ENCODE results near the gene SEZ6.

SEZ6 gene

DNA sequence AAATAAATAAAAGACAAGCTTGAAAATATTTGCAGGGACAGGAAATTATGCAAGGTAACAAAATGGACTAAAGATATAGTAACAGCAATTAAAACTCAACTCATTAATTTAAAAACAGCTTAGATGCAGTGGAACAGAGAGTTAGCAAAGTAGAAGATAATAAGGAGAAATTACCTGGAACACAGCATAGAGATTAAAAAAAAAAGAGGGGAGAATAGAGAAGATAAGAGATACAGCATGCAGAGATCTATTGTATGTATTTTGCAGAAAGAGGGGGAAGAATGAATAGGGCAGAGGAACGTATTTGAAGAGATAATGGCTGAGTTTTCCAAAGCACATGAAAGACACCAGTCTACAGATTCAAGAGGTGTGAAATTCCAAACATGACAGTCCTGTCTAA lies 28.7 kb upstream of the SEZ6 start:
- Histone ChIP-seq H3K27me3 (ENCODE audit: control insufficient read depth, insufficient read depth, low read length) (no peaks in the 10 kb centered on the region), H3K4me1 (ENCODE audit: control insufficient read depth, insufficient read depth, low read length) (peaks cover 61% of the 10 kb centered on the region), H3K36me3 (ENCODE audit: control insufficient read depth, insufficient read depth, low read length) (no peaks in the 10 kb centered on the region), H3K9ac (ENCODE audit: low read depth, low read length) (no peak overlapping the region), H3K27ac (ENCODE audit: low read depth, low read length) (no peak overlapping the region), H3K4me3 (ENCODE audit: low read depth, low read length) (no peak overlapping the region), H3K9me3 (ENCODE audit: control insufficient read depth, insufficient read depth, low read length) (peaks cover 13% of the 10 kb centered on the region; the same call in 1 of the 2 replicates)

DNA sequence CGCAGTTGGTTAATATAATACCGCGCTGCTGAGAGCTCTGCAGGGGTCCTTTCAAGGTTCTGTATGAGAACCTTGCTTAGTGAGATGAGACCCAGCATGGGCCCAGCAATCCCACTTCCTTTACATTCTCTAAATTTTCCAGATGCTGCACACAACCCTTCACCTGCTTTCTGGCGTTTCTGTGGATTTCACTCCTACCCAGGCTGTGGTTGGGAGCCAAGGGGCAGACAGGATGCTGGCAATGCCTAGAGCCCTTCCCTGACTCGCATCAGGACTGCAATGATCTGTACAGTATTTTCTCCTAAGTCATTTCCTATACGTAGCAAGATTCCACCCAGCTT lies 27.0 kb upstream of the SEZ6 start:
- 0 out of 2 replicates have a peak overlapping the region, but pooled peaks have one; percentile 12 for H3K4me3 ChIP-seq (ENCODE audit: low read depth, low read length)

GRCh38 chr17:29032013-29032856 lies 26.4 kb upstream of the SEZ6 start:
- peaks cover 13% of the 10 kb centered on the region; the same call in 1 of the 2 replicates for H3K9me3 ChIP-seq (ENCODE audit: control insufficient read depth, insufficient read depth, low read length)
- H3K9ac ChIP-seq (ENCODE audit: low read depth, low read length): peak overlapping the region; percentile 19
- no peaks in the 10 kb centered on the region for H3K36me3 ChIP-seq (ENCODE audit: control insufficient read depth, insufficient read depth, low read length)
- H3K27ac ChIP-seq (ENCODE audit: low read depth, low read length): peak overlapping the region; percentile 94
- peak overlapping the region; percentile 12 for H3K4me3 ChIP-seq (ENCODE audit: low read depth, low read length)
- H3K27me3 ChIP-seq (ENCODE audit: control insufficient read depth, insufficient read depth, low read length): 0 out of 2 replicates have a peak, but pooled peaks cover 6% of the 10 kb centered on the region
- peaks cover 50% of the 10 kb centered on the region for H3K4me1 ChIP-seq (ENCODE audit: control insufficient read depth, insufficient read depth, low read length)

More for the DNA sequence above, 27.0 kb upstream of the SEZ6 start:
- peak overlapping the region; percentile 10; the same call in 1 of the 2 replicates for H3K9ac ChIP-seq (ENCODE audit: low read depth, low read length)
- H3K4me1 ChIP-seq (ENCODE audit: control insufficient read depth, insufficient read depth, low read length): peaks cover 50% of the 10 kb centered on the region
- H3K36me3 ChIP-seq (ENCODE audit: control insufficient read depth, insufficient read depth, low read length): no peaks in the 10 kb centered on the region
- peak overlapping the region; percentile 94 for H3K27ac ChIP-seq (ENCODE audit: low read depth, low read length)
- H3K9me3 ChIP-seq (ENCODE audit: control insufficient read depth, insufficient read depth, low read length): peaks cover 13% of the 10 kb centered on the region; the same call in 1 of the 2 replicates
- H3K27me3 ChIP-seq (ENCODE audit: control insufficient read depth, insufficient read depth, low read length): 0 out of 2 replicates have a peak, but pooled peaks cover under 1% of the 10 kb centered on the region

DNA sequence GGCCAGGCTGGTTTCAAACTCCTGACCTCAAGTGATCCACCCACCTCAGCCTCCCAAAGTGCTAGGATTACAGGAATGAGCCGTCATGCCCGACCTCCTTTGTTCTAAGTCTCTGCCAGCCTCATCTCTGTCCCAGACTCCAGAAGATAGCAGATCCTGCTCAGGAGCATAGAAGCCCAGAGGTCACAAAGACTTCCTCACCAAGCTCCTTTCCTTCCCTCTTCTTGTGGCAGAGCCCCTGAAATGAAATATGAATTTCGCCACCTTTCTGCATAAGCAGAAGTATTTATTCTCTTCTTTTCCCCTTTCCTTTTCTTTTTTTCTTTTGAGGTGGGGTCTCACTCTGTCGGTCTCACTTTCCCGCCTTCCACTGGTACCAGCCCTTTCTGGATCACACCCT lies 25.7 kb upstream of the SEZ6 start:
- Histone ChIP-seq H3K27me3 (ENCODE audit: control insufficient read depth, insufficient read depth, low read length) (0 out of 2 replicates have a peak, but pooled peaks cover 6% of the 10 kb centered on the region), H3K9me3 (ENCODE audit: control insufficient read depth, insufficient read depth, low read length) (peaks cover 13% of the 10 kb centered on the region; the same call in 1 of the 2 replicates), H3K36me3 (ENCODE audit: control insufficient read depth, insufficient read depth, low read length) (no peaks in the 10 kb centered on the region), H3K4me3 (ENCODE audit: low read depth, low read length) (no peak overlapping the region), H3K27ac (ENCODE audit: low read depth, low read length) (peak overlapping the region; percentile 94), H3K4me1 (ENCODE audit: control insufficient read depth, insufficient read depth, low read length) (peaks cover 46% of the 10 kb centered on the region), H3K9ac (ENCODE audit: low read depth, low read length) (peak overlapping the region; percentile 19; the same call in 1 of the 2 replicates)

DNA sequence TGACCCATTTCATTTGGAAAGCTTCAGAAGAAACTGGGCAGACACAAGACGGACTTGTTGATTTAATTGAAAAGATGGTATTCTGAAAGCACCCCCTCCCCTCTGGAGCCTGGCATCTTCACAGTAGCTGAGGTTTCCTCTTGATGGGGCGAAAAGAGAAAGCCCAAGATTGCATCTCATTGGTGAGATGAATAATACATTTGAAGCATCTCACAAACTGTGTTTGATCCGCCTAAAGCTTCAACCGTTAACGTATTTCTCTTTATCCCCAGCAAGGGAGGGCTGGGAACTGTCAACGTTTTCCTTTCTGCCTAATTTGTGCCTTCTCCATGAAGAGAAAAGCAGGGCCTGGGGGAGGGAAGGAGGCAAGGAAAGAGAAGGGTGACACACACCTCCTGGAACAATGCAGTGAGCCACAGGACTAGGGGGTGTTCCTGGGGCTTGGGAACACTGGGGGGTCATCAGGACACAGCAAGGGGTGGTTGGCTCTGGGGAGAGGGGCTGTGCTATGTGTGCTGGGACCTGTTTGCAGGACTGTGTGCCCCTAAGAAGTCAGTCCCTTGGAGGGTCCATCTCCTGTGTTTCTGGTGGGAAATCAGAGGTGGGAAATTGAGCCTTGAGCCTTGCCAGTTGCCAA lies 18.6 kb upstream of the SEZ6 start:
- Histone ChIP-seq H3K4me1 (ENCODE audit: control insufficient read depth, insufficient read depth, low read length) (peaks cover 25% of the 10 kb centered on the region), H3K9ac (ENCODE audit: low read depth, low read length) (no peak overlapping the region), H3K9me3 (ENCODE audit: control insufficient read depth, insufficient read depth, low read length) (no peaks in the 10 kb centered on the region), H3K36me3 (ENCODE audit: control insufficient read depth, insufficient read depth, low read length) (no peaks in the 10 kb centered on the region), H3K27ac (ENCODE audit: low read depth, low read length) (no peak overlapping the region), H3K27me3 (ENCODE audit: control insufficient read depth, insufficient read depth, low read length) (peaks cover 20% of the 10 kb centered on the region; the same call in 1 of the 2 replicates), H3K4me3 (ENCODE audit: low read depth, low read length) (no peak overlapping the region)

DNA sequence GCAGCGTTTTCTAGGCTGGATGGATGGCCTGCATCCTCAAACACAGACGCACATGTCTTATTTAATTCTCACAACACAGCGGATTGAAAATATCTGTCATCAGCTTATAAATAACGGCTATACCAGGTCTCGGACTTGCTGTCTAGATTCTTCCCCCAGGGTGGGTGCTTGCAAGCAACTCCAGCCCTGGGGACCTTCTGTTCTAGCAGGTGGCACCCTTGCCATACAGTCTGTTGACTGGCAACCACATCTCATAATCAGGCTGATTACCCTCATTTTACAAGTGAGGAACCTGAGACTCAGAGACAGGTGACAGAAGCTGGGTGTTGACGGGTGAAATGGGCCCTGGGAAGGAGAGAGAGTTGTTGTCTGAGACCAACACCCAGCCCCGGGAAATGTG lies 16.2 kb upstream of the SEZ6 start:
- no peak overlapping the region for H3K9ac ChIP-seq (ENCODE audit: low read depth, low read length)
- no peak overlapping the region for H3K27ac ChIP-seq (ENCODE audit: low read depth, low read length)
- no peaks in the 10 kb centered on the region for H3K9me3 ChIP-seq (ENCODE audit: control insufficient read depth, insufficient read depth, low read length)
- no peaks in the 10 kb centered on the region for H3K36me3 ChIP-seq (ENCODE audit: control insufficient read depth, insufficient read depth, low read length)
- peaks cover 15% of the 10 kb centered on the region; the same call in 1 of the 2 replicates for H3K27me3 ChIP-seq (ENCODE audit: control insufficient read depth, insufficient read depth, low read length)
- H3K4me3 ChIP-seq (ENCODE audit: low read depth, low read length): no peak overlapping the region
- H3K4me1 ChIP-seq (ENCODE audit: control insufficient read depth, insufficient read depth, low read length): peaks cover 31% of the 10 kb centered on the region

DNA sequence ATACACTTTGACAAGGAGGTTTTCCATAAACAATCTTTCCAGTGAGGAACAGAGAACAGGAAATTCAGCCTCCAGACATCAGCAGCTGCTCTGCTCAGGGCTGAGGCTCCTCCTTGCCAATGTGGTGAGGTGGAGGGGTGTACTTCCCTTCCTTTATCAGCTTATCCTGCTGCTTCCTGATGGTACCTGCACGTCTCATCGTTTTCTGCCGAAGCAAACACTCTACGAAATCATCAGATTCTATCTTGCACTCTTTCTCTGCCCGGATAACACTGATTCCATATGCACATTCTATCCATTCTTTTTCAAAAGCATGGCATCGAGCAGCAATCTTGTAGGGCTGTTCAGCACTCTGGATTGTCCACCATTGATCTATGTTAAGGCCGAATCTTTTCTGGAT lies 15.4 kb upstream of the SEZ6 start:
- Histone ChIP-seq H3K4me3 (ENCODE audit: low read depth, low read length) (no peak overlapping the region), H3K9me3 (ENCODE audit: control insufficient read depth, insufficient read depth, low read length) (no peaks in the 10 kb centered on the region), H3K36me3 (ENCODE audit: control insufficient read depth, insufficient read depth, low read length) (no peaks in the 10 kb centered on the region), H3K9ac (ENCODE audit: low read depth, low read length) (no peak overlapping the region), H3K27me3 (ENCODE audit: control insufficient read depth, insufficient read depth, low read length) (peaks cover 15% of the 10 kb centered on the region; the same call in 1 of the 2 replicates), H3K27ac (ENCODE audit: low read depth, low read length) (no peak overlapping the region), H3K4me1 (ENCODE audit: control insufficient read depth, insufficient read depth, low read length) (peaks cover 40% of the 10 kb centered on the region)

DNA sequence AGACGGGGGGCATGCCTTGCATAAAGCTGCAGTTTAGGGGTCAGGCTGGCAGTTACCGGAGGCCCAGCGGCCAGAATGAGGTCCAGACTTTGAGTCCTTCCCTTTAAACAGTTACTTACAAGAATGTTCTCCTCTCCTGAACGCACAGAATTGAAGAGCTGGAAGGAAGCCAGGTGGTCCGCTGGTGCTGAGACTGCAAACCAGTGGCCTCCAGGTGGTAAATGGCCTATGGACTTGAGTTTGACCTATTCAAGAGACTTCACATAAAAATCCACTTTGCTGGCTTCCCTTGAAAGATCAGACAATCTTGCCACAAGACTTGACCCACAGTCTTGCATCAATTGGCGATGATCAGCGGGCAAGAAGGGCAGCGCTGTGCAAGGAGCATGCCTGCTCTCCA lies 14.7 kb upstream of the SEZ6 start:
- Histone ChIP-seq H3K27ac (ENCODE audit: low read depth, low read length) (no peak overlapping the region), H3K4me1 (ENCODE audit: control insufficient read depth, insufficient read depth, low read length) (peaks cover 41% of the 10 kb centered on the region), H3K4me3 (ENCODE audit: low read depth, low read length) (no peak overlapping the region), H3K9me3 (ENCODE audit: control insufficient read depth, insufficient read depth, low read length) (no peaks in the 10 kb centered on the region), H3K27me3 (ENCODE audit: control insufficient read depth, insufficient read depth, low read length) (peaks cover 15% of the 10 kb centered on the region; the same call in 1 of the 2 replicates), H3K9ac (ENCODE audit: low read depth, low read length) (no peak overlapping the region), H3K36me3 (ENCODE audit: control insufficient read depth, insufficient read depth, low read length) (no peaks in the 10 kb centered on the region)

DNA sequence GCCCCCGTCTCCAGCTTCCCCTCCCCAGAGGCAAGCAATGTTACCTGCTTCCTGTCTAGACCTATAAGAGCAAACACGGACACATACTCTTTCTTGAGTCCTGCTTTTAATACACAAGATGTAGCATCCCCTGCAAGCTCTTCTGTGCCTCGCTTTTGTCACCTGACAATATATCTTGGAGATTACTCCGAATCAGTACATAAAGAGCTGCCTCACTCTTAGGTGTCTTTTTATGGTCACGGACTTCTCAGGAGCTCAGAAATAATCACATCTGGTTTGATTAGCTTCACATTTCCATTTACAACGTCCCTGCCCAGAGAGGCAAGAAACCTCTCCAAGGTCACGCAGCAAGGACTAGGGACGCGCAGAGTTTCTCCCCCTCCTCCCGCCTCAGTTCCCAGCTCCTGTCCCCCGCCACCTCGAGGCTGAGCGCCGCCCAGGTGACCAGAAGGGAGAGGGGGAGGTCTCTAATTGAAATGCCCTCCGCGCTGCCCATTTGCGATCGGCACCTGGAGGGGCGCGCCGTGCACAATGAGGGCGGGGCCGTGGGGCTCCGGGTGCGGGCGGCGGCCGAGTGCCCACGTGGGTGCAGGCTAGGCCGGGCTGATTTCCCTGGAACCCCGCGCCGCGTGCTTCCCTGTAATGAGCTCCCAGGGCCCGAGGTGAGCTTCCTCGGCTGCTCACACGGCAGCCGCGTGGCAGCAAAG lies 13.8 kb upstream of the SEZ6 start:
- Histone ChIP-seq H3K27me3 (ENCODE audit: control insufficient read depth, insufficient read depth, low read length) (peaks cover 15% of the 10 kb centered on the region; the same call in 1 of the 2 replicates), H3K4me3 (ENCODE audit: low read depth, low read length) (peak overlapping the region; percentile 5), H3K4me1 (ENCODE audit: control insufficient read depth, insufficient read depth, low read length) (peaks cover 43% of the 10 kb centered on the region), H3K9ac (ENCODE audit: low read depth, low read length) (no peak overlapping the region), H3K27ac (ENCODE audit: low read depth, low read length) (peak overlapping the region; percentile 72), H3K9me3 (ENCODE audit: control insufficient read depth, insufficient read depth, low read length) (no peaks in the 10 kb centered on the region), H3K36me3 (ENCODE audit: control insufficient read depth, insufficient read depth, low read length) (no peaks in the 10 kb centered on the region)

- Histone ChIP-seq H3K27ac (ENCODE audit: low read depth, low read length) (peak overlapping the region; percentile 72), H3K9me3 (ENCODE audit: control insufficient read depth, insufficient read depth, low read length) (no peaks in the 10 kb centered on the region), H3K4me1 (ENCODE audit: control insufficient read depth, insufficient read depth, low read length) (peaks cover 45% of the 10 kb centered on the region), H3K27me3 (ENCODE audit: control insufficient read depth, insufficient read depth, low read length) (peaks cover 15% of the 10 kb centered on the region; the same call in 1 of the 2 replicates), H3K4me3 (ENCODE audit: low read depth, low read length) (peak overlapping the region; percentile 5; the same call in 1 of the 2 replicates), H3K36me3 (ENCODE audit: control insufficient read depth, insufficient read depth, low read length) (no peaks in the 10 kb centered on the region), H3K9ac (ENCODE audit: low read depth, low read length) (no peak overlapping the region)
Measured at GRCh38 chr17:29018788-29019474, 13.1 kb upstream of the SEZ6 start.
